ENCODE data around the gene TARBP1.

DNA sequence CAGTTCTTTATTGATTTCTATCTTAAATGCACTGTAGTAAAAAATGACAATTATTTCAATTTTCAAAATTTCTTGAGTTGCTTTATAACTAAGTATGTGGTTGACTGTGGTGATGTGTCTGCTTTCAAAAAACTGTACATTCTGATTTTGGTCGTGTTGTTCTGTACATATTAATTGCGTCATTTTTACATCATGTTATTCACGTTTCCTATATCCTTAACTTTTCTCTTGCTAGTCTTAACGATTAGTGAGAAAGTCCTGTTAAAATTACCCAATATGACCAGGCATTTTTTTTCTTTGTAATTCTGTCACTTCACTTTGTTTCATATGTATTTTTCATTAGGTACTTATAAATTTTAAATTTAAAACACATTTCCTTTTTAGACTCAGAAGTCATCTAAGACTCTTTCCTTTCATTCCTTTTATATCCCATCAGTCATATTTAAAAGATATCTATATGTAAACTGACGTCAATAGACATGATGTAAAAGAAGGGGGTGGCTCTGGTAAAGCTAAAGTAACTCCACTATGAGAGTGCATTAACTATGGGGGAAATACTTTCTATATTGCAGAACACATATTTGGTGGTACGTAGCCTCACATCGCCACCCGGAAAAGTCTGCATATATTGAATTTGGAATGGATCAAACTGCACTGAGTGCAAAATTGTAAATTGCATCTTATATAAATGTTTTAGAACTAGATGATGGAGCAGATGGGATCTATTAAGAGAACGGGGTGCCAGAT, 106.8 kb downstream of the TARBP1 start:
- no peak for TF ChIP-seq POLR2A (IDR thresholded peaks at IDR 0.05)
- TF ChIP-seq, protein P1, sequence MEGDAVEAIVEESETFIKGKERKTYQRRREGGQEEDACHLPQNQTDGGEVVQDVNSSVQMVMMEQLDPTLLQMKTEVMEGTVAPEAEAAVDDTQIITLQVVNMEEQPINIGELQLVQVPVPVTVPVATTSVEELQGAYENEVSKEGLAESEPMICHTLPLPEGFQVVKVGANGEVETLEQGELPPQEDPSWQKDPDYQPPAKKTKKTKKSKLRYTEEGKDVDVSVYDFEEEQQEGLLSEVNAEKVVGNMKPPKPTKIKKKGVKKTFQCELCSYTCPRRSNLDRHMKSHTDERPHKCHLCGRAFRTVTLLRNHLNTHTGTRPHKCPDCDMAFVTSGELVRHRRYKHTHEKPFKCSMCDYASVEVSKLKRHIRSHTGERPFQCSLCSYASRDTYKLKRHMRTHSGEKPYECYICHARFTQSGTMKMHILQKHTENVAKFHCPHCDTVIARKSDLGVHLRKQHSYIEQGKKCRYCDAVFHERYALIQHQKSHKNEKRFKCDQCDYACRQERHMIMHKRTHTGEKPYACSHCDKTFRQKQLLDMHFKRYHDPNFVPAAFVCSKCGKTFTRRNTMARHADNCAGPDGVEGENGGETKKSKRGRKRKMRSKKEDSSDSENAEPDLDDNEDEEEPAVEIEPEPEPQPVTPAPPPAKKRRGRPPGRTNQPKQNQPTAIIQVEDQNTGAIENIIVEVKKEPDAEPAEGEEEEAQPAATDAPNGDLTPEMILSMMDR (IDR thresholded peaks at IDR 0.05): no peak
